HG02973 (cell line): ENCODE data around the gene CAB39L.

Experiments used
- ATAC-seq: cut with Tn5 transposase; IDR thresholded peaks from one replicate; pipeline ENCODE4 v1.9.1; 2021; ENCODE audit warnings: moderate library complexity; ENCODE audit not compliant: unreplicated experiment

Gene CAB39L

DNA sequence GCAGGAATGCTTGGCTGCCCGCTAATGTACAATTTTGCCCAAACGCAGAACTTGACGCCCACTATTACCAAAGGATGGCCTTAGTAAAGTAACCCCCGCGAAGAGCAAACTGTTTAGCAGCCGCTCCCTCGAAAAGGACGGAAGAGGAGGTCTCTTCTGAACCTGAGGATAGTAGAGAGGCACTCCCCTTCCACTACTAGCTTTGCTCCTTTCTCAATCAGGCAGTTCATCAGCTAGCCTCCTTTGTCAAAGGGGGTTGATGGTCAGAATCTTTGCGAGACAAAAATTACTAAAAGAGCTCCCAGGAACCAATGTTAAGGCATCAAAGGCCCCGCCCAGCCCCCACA, 534 bp downstream of the CAB39L start:
- no peak for ATAC-seq

- ATAC-seq, result no peak
Observed at GRCh38 chr13:49441846-49442245, 2.0 kb downstream of the CAB39L start.

- ATAC-seq, result no peak
Observed at GRCh38 chr13:49441312-49441711, 2.6 kb downstream of the CAB39L start.

- no peak for ATAC-seq
Observed at GRCh38 chr13:49439609-49440008, 4.3 kb downstream of the CAB39L start.

DNA sequence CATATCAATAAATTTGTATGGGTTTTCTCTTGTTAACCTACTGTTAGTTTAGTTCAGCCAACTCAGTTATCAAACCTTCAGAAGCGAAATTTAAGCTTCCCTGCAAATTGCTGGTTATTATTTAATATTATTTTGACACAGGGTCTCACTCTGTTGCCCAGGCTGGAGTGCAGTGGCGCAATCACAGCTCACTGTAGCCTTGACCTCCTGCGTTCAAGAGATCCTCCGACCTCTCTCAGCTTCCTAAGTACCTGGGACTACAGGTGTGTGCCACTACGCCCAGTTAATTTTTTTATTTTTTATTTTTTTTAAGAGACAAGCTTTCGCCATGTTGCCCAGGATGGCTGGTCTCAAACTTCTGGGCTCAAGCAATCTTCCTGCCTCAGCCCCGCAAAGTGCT, 6.2 kb downstream of the CAB39L start:
- no peak for ATAC-seq

GRCh38 chr13:49436890-49437289, 7.0 kb downstream of the CAB39L start:
- ATAC-seq, result no peak

GRCh38 chr13:49435992-49436391, 7.9 kb downstream of the CAB39L start:
- ATAC-seq, result no peak

GRCh38 chr13:49429121-49429520, 14.7 kb downstream of the CAB39L start:
- no peak for ATAC-seq

- no peak for ATAC-seq
Observed at GRCh38 chr13:49428041-49428763, 15.7 kb downstream of the CAB39L start.

GRCh38 chr13:49424011-49424560, 19.8 kb downstream of the CAB39L start:
- ATAC-seq, result no peak

GRCh38 chr13:49421391-49421790, 22.5 kb downstream of the CAB39L start:
- peak; percentile 81 for ATAC-seq

DNA sequence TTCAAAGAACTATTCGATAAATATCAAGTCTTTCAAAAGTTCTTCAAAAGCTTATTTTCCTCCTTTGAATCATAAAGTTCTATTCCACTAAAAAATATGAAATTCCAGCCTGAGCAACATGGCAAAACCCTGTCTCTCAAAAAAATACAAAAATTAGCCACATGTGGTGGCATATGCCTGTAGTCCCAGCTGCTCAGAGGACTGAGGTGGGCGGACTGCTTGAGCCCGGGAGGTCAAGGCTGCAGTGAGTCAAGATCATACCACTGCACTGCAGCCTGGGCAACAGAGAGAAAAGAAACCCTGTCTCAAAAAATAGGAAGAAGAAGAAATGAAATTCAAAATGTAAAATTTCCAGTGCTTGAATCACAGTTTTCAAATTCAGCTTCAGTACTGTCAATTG, 24.6 kb downstream of the CAB39L start:
- no peak for ATAC-seq

- ATAC-seq, result no peak
Observed at GRCh38 chr13:49418206-49418605, 25.7 kb downstream of the CAB39L start.

DNA sequence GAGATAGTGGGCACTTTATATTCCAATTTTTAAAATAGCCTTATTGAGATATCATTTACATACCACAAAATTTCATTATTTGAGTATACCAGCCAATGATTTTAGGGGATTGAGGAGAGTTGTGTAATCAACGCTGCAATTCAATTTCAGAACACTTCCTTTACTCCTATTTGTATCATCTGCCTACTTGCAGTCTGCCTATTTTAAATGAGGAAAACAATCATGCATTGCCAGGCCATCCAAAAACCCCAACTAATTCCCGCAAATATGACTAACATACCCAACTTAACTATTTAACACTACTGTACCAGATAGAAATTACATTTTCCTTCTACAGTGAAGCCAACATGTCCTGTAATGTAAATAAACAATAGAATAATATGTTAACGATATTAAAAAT, 26.7 kb downstream of the CAB39L start:
- no peak for ATAC-seq

DNA sequence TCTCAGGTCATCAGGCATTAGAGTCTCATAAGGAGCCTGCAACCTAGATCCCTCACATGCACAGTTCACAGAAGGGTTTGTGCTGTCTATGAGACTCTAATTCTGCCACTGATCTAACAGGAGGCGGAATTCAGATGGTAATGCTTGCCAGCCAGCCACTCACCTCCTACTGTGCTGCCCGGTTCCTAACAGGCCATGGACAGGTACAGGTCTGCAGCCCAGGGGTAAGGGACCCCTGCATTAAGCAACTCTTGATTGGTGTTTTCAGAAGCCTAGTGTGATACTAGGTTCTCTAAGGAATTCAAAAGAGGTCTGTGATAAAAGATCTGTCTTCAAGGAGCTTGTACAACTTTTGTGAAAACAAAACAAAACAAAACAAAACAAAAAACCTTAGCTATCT, 31.1 kb downstream of the CAB39L start:
- no peak for ATAC-seq

DNA sequence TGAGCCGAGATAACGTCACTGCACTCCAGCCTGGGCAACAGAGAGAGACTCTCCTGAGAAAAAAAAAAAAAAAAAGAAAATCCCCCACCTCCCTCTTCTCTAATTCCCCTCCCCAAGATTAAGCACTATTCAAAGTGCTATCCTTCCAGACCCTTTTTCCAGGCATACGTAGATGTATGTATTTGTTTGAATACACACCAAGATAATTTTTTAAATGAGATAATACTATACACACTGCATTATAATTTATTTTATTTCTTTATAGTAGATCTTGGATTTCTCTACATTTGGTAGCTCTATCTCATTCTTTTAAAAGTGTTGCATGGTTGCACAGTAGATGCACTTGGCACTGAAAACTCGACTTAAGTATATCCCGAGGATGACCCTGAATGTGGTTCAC, 32.5 kb downstream of the CAB39L start:
- ATAC-seq, result no peak

- no peak for ATAC-seq
Observed at GRCh38 chr13:49410477-49410876, 33.4 kb downstream of the CAB39L start.

GRCh38 chr13:49410006-49410405, 33.9 kb downstream of the CAB39L start:
- ATAC-seq, result no peak

GRCh38 chr13:49409008-49409407, 34.9 kb downstream of the CAB39L start:
- no peak for ATAC-seq

DNA sequence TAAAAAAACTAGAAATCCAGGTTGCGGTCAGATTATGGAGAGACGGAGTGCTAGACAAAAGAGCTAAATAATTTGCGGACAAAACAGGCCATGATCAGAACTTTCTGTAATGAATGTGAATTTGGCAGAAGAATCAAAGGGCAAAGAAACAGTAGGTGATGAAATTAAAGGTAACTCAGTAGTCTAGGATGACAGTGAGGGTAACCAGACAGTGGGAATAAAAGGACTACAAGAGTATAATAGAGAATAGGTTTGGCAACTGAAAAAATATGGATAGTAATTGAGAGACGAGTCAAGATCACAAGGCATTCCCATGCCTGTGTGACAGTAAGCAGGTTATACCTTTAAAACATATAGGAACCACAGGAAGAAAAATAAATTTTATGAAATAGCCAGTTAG, 35.9 kb downstream of the CAB39L start:
- no peak for ATAC-seq

DNA sequence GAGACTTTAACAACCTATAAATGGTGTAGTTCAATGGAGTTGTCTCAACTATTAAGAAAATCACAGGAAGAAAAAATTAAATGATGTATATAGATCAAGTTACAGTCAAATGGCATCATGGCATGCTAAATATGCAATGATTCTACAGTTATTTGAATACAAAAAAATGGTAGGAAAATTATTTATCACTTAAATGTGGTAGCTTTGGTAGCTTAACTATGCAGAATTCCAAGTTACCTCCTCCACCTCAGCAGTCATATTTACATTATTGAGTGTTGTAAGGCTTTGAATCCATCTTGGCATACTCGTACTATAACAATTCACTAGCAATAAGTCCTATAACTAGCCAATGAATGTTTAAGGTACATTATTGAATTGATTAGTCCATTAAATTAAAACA, 36.8 kb downstream of the CAB39L start:
- ATAC-seq, result no peak

DNA sequence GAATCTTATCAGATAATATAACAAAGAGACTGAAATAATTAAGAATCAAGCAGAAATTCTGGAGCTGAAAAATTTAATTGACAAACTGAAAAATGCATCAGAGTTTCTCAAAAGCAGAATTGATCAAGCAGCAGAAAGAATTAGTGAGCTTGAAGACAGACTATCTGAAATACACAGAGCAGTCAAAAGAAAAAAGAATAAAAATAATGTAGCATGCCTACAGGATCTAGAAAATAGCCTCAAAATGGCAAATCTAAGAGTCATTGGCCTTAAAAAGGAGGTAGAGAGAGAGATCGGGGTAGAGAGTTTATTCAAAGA, 39.2 kb downstream of the CAB39L start:
- no peak for ATAC-seq

- no peak for ATAC-seq
Observed at GRCh38 chr13:49403996-49404702, 39.7 kb downstream of the CAB39L start.
